GM21717 (cell line): ENCODE data around the gene CLTC.

ENCODE experiments used
- ATAC-seq: cut with Tn5 transposase; IDR thresholded peaks from one replicate; pipeline ENCODE4 v1.9.1; 2021; ENCODE audit warnings: mild to moderate bottlenecking, moderate library complexity; ENCODE audit not compliant: unreplicated experiment

CLTC gene

DNA sequence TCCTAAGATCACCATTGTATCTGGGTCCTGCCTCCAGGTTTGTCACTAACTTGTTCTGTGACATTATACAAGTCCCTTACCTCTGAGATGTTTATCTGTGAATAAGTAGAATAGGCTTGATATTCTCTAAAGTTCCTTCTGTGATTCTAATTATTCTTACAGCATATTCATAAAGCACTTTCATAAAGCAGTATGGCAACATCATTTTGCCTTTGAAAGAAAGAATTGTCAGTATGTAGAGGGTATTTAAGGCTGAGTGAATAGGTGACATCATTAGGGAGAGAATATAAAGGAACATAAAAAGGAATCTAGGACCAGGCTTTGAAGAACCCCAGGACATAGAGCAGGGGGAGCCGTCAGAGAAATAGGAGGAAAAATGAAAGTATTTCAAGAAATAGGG lies 103.3 kb downstream of the CLTC start:
- no peak for ATAC-seq

DNA sequence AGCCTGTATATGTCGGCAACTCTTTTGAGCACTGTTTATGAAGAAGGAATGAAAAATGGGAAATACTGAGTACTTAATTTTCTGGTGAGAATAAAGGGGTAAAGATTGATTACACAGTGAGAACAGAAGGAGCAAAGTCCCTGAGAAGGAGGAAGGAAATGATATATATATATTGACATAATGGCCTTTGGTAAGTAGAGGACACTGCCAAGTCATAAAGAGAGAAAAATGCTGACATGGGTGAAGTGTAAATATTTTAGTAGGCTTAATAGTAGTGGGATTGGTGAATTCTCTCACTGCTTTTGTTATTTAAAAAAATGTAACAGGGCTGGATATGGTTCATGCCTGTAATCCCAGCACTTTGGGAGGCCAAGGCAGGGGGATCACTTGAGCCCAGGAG lies 103.9 kb downstream of the CLTC start:
- no peak for ATAC-seq

GRCh38 chr17:59725691-59726090 lies 106.0 kb downstream of the CLTC start:
- ATAC-seq = no peak

DNA sequence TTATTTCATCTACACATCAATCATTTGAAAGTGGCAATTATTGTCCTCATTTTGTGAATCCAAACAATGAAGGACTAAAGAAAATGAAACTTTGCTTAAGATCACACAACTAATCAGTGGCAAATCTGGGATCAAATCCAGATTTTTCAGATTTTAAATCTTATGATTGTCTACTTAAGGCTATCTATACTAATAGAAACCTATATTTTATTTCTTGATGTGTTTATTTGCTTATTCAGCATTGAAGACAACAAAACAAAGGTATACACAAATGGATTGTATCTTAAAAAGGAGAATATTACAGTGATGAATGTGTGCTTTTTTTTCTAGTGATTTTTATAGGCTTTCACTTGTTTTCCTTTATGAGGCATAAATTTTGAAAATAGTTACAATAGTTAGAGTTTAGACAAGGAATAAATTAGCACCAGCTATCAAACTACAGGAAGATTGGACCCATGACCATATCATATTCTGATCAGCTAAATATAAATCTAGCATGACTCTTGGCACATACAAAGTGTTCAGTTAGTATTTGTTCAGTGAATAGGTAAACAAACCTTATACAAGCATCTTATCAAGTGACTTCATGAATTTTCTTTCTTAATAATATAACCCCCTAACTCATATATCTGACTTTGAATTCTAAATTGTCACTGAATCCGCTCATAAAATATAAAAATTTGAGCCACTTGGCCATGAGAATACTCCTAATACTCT lies 108.3 kb downstream of the CLTC start:
- no peak for ATAC-seq

DNA sequence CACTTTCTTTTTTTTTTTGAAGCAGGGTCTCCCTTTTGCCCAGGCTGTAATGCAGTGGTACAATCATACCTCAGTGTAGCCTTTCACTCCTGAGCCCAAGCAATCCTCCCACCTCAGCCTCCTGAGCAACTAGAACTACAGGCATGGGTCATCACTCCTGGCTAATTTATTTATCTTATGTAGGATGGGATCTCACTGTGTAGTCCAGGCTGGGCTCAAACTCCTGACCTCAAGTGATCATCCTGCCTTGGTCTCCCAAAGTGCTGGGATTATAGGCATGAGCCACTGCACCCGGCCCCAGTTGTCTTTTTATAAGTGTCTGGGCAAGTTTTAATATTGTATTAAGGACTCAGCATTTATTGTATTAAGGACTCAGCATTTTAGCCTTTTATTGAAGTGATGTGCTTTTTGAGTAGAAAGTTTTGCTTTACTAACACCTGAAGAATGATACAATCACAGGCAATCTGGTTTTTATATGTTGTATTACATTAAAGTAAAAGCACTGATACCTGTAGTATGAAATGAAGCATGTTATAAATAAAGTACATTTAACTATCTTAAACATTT lies 110.7 kb downstream of the CLTC start:
- ATAC-seq = no peak

DNA sequence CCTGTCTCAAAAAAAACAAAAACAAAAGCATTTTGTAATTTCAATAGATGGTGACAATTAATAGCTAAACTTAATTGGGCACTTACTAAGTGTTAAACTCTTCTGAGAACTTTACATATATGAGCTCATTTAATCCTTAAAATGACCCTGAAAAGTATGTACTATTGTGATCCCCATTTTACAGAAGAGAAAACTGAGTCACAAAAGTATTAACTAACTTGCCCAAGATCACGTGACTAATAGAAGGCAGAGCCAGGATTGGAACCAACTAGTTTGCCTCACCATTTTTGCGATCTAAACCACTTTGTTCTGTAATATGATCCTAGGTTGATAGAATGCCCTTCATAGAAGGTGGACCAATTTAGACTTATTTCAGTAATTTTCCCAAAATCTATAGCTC lies 114.0 kb downstream of the CLTC start:
- ATAC-seq = no peak

DNA sequence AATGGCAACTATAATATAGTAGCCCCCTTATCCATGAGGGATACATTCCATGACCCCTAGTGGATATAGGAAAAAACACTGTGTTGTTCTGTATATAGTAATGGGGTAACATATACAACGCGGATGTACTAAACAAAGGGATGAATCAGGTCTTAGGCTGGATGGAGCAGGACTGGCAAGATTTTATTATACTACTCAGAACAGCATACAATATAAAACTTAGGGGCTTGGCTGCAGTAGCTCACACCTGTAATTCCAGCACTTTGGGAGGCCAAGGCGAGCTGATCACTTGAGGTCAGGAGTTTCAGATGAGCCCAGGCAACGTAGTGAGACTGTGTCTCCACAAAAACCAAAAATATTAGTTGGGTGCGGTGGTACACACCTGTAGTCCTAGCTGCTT lies 114.5 kb downstream of the CLTC start:
- no peak for ATAC-seq

GRCh38 chr17:59737324-59737723 lies 117.6 kb downstream of the CLTC start:
- no peak for ATAC-seq

DNA sequence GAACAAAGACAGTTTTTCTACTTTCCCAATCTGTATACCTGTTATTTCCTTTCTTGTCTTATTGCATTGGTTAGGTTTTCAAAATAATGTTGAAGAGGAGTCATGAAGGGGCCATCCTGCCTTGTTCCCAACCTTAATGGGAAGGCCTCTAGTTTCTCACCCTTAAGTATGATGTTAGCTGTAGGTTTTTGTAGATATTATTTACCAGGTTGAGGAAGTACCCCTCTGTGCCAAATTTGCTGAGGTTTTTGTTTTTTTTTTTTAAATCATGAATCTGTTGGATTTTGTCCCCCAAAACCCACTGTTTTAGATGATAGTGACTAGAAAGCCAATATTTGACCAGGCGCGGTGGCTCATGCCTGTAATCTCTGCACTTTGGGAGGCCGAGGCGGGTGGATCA lies 124.1 kb downstream of the CLTC start:
- ATAC-seq = no peak

- ATAC-seq = no peak
Measured at GRCh38 chr17:59745040-59745439, 125.3 kb downstream of the CLTC start.
